Adipocyte (in vitro differentiated cells): ENCODE measurements around the gene LHX6.

Source experiments
- DNase-seq: peaks from one replicate; pipeline ENCODE4 v3.0.0-alpha.2; 2015; ENCODE audit warnings: low read depth
- H3K27me3 ChIP-seq: replicated peaks from 2 replicates; pipeline ENCODE4 v1.7.0; 2013; ENCODE audit warnings: mild to moderate bottlenecking, low read length, moderate library complexity; ENCODE audit not compliant: control insufficient read depth, insufficient read depth
- H3K36me3 ChIP-seq: 2 replicates; pipeline ENCODE4 v1.7.0; 2013; ENCODE audit warnings: low read length, mild to moderate bottlenecking, moderate library complexity; ENCODE audit not compliant: control insufficient read depth, insufficient read depth, severe bottlenecking
- H3K4me1 ChIP-seq: 2 replicates; pipeline ENCODE4 v1.7.0; 2013; ENCODE audit warnings: mild to moderate bottlenecking, low read length, moderate library complexity; ENCODE audit not compliant: control insufficient read depth, insufficient read depth
- H3K4me3 ChIP-seq: 2 replicates; pipeline ENCODE4 v1.7.0; 2013; ENCODE audit warnings: mild to moderate bottlenecking, low read length, moderate library complexity
- H3K9ac ChIP-seq: 2 replicates; pipeline ENCODE4 v1.7.0; 2013; ENCODE audit warnings: mild to moderate bottlenecking, low read length, moderate library complexity
- H3K9me3 ChIP-seq: 2 replicates; pipeline ENCODE4 v1.7.0; 2013; ENCODE audit warnings: mild to moderate bottlenecking, low read length, moderate library complexity; ENCODE audit not compliant: control insufficient read depth

Gene LHX6

GRCh38 chr9:122219856-122220672 is 8.7 kb downstream of the LHX6 start:
- no peaks in the 10 kb centered on the region for H3K9me3 ChIP-seq
- no peak for DNase-seq
- no peak overlapping the region for H3K9ac ChIP-seq
- H3K4me1 ChIP-seq, result peaks cover 17% of the 10 kb centered on the region
- peak overlapping the region; percentile 44 for H3K4me3 ChIP-seq
- H3K36me3 ChIP-seq, result no peaks in the 10 kb centered on the region
- peaks cover 97% of the 10 kb centered on the region for H3K27me3 ChIP-seq

- Histone ChIP-seq H3K9me3 (no peaks in the 10 kb centered on the region), H3K9ac (no peak overlapping the region), H3K4me1 (peaks cover 20% of the 10 kb centered on the region), H3K4me3 (peak overlapping the region; percentile 44), H3K36me3 (no peaks in the 10 kb centered on the region), H3K27me3 (peaks cover 96% of the 10 kb centered on the region)
- no peak for DNase-seq
Observed at GRCh38 chr9:122218935-122219855, 9.6 kb downstream of the LHX6 start.

DNA sequence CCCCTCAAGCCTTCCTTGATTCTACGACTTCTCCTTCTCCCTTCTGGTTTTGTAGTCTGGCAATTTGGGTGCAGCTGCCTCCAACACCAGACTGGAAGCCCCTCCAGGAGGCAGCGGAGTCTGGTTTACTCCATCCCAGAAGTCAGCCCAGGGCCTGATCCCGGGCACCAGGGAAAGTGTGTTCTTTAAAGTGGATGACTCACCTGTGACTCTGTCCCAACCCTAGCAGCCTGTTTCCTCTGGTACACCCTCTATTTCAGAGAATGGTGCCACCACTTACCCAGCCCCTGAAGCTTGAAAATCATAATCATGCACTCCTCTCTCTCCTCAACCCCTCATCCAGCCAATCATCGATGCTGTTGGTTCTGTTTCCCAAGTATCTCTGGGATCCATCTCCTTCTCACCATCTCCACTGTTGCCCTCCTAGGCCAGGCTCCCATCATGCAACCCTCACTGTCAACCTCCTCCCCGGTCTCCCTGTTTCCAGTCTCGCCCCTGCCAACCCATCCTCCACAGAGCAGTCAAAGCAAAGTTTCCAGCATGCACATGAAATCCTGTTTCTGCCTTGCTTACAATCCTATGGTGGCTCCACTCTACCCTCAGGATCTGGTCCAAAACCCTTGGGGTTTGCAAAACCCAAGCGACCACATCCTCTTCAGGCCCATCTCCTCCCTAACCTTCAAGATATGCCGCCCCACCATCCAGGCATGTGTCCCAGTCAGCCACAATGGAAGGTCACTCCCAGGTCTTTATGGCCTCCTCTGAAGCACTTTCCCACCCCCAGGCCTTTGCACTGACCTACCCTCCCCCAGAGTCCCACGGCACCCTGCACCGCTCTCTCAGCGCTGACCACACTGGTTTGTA is 10.5 kb downstream of the LHX6 start:
- no peak for DNase-seq
- Histone ChIP-seq H3K4me3 (peak overlapping the region; percentile 41), H3K4me1 (peaks cover 21% of the 10 kb centered on the region), H3K9me3 (no peaks in the 10 kb centered on the region), H3K9ac (no peak overlapping the region), H3K27me3 (peaks cover 91% of the 10 kb centered on the region), H3K36me3 (no peaks in the 10 kb centered on the region)

DNA sequence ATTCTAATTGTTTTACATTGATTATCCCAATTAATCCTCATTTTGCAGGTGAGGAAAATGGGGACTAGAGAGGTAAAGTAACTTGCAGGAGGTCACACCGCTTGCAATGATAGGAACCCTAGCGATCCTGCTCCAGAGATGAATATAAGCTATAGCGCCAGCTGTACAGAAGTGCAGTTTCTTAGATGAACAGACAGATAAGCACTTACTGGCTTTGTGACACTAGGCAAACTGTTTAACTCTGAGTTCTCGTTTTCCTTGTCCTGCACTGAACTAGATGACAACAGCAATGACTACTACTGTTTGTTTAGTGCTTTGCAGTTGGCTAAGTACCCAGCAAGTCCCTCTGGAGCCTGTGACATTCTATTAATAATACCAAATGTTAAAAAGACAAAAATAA is 11.1 kb downstream of the LHX6 start:
- H3K36me3 ChIP-seq, result no peaks in the 10 kb centered on the region
- no peak overlapping the region for H3K9ac ChIP-seq
- no peak overlapping the region for H3K4me3 ChIP-seq
- peaks cover 21% of the 10 kb centered on the region for H3K4me1 ChIP-seq
- DNase-seq, result no peak
- peaks cover 93% of the 10 kb centered on the region for H3K27me3 ChIP-seq
- no peaks in the 10 kb centered on the region for H3K9me3 ChIP-seq

- Histone ChIP-seq H3K36me3 (no peaks in the 10 kb centered on the region), H3K9ac (no peak overlapping the region), H3K9me3 (no peaks in the 10 kb centered on the region), H3K27me3 (peaks cover 93% of the 10 kb centered on the region), H3K4me1 (peaks cover 21% of the 10 kb centered on the region), H3K4me3 (no peak overlapping the region)
- no peak for DNase-seq
Observed at GRCh38 chr9:122216798-122217418, 11.8 kb downstream of the LHX6 start.

DNA sequence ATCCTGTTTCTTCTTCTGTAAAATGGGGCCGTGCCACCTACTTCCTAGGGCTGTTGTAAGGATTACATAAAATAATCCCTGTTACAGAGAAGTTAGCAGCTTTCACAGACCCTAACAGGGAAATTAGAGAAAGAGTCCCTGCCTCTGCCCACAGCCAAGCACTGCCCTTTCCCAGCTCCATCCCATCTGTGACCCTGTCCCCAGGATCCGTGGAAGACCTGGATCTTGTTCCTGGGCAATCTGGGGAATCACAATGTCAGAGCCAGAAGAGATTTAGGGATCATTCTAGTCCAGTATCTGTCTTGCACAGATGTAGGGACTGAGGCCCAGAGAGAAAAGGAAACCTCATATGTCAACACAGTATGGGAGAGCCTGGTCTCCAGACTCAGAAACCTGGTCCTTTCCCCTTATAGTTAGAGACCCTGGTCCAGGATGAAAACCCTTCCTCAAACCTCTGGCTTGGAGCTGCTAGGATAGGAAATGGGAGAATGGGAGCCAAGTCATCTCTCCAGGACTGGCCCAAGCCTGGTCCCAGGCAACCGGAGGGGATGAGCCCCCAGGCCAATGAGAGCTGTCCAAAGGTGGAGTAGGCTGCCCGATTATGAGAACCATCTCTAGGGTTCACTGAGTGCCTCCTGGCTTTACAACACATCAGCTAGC is 12.5 kb downstream of the LHX6 start:
- Histone ChIP-seq H3K36me3 (no peaks in the 10 kb centered on the region), H3K4me3 (no peak overlapping the region), H3K9me3 (no peaks in the 10 kb centered on the region), H3K4me1 (peaks cover 21% of the 10 kb centered on the region), H3K27me3 (peaks cover 93% of the 10 kb centered on the region), H3K9ac (no peak overlapping the region)
- DNase-seq, result no peak

- Histone ChIP-seq H3K4me3 (no peak overlapping the region), H3K4me1 (peaks cover 21% of the 10 kb centered on the region), H3K9me3 (no peaks in the 10 kb centered on the region), H3K9ac (no peak overlapping the region), H3K36me3 (no peaks in the 10 kb centered on the region), H3K27me3 (peaks cover 93% of the 10 kb centered on the region)
- no peak for DNase-seq
Observed at GRCh38 chr9:122215663-122216062, 13.1 kb downstream of the LHX6 start.

DNA sequence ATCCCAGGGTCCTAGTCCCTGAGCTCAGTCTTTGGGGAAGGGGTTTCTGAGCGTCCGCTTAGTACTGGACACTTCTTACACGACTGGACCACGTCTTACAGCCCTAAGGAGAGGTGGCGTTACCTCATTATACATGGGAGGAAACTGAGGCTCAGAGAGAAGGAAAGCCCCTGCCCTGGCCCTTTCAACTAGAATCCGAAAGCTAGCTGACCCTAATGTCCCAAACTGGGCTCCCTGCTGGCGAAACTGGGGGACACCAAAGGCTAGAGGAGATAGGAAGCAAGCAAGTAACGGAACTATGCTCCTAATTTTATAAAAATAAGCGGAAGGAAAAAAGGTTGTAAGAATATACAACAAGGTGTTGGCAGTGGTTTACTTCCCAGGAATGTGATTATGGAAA is 14.2 kb downstream of the LHX6 start:
- no peak for DNase-seq
- Histone ChIP-seq H3K4me3 (no peak overlapping the region), H3K9ac (no peak overlapping the region), H3K27me3 (peaks cover 82% of the 10 kb centered on the region), H3K9me3 (no peaks in the 10 kb centered on the region), H3K4me1 (peaks cover 12% of the 10 kb centered on the region), H3K36me3 (no peaks in the 10 kb centered on the region)

GRCh38 chr9:122213589-122214413 is 15.0 kb downstream of the LHX6 start:
- peaks cover 5% of the 10 kb centered on the region for H3K4me1 ChIP-seq
- H3K36me3 ChIP-seq, result no peaks in the 10 kb centered on the region
- H3K4me3 ChIP-seq, result no peak overlapping the region
- no peak for DNase-seq
- H3K9ac ChIP-seq, result no peak overlapping the region
- H3K27me3 ChIP-seq, result peaks cover 74% of the 10 kb centered on the region
- no peaks in the 10 kb centered on the region for H3K9me3 ChIP-seq
